ENCODE measurements around the gene LGI4.
A peak's percentile ranks its signal among the peaks of the same experiment; 100 is the strongest.
"Not testable (repeated sequence)": the region's sequence is repeated elsewhere in the genome, so short reads cannot be mapped to it uniquely, and the experiment has no call there.

LGI4 gene

DNA sequence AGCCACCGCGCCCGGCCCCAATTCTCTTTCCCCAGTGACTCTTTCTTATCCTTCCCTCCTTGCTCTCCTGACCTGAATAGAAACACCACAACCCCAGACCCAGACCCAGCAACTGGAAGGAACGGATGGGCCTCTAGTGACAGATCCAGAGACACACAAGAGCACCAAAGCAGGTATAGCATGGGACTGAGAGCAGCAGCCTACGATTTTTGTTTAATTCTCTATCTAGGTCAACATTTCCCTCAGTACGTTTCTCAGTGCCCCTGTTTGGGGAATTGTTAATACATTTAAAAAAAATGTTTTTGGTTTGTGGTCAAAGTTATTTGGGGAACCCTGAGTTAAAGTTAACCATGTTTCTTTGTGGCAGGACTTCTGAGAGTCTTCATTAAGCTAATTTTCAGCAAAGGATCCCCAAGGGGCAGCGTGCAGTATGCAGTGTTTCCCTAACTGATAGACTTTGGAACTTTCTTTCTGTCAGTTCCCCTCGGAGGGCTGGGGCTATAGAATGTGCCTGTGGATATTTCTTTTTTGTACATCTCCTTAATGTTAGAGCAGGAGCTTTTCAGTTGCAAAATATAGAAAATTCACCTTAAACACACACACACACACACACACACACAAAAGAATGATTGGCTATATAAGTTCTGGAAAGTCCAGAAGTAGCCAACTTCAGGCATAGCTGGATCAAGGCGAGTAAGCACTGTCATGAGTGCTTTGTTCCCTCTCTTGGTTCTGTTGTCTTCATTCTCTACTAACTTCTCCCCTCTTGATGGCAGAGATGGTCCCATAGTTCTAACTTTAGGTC, 26.0 kb upstream of the LGI4 start:
- no peak for DNase-seq (ENCODE audit: low read depth)

DNA sequence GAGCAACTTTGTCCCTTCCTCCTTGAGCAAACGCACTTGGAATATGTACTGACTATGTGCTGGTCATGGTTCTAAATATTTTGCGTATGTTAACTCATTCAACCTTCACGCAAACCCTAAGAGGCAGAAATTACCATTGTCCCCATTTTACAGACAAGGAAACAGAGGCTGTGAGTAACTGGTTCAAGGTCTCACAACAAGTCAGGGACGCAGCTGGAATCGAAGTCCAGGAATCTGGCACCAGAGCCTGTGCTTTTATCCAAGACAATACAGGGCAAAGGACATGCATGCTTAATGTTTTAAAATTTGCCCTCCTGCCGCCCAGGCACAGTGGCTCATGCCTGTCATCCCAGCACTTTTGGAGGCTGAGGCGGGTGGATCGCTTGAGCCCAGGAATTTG, 24.7 kb upstream of the LGI4 start:
- DNase-seq (ENCODE audit: low read depth): no peak

DNA sequence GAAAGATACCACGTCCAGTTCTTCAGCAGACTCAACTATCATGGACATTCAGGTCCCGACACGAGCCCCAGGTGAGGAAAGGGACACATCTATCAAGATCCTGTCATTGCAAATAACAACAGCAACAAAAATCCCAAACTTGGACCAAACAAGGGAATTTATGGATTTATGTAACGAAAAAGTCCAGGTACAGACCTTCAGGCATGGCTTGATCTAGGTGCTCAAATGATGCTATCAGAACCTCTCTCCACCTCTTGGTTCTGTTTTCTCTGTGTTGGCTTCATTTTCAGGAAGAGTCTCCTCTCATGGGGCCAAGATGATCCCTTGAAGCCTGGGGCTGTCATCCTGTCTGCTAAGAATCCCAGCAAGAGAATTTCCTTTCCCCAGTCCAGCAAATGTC, 22.6 kb upstream of the LGI4 start:
- no peak for DNase-seq (ENCODE audit: low read depth)

DNA sequence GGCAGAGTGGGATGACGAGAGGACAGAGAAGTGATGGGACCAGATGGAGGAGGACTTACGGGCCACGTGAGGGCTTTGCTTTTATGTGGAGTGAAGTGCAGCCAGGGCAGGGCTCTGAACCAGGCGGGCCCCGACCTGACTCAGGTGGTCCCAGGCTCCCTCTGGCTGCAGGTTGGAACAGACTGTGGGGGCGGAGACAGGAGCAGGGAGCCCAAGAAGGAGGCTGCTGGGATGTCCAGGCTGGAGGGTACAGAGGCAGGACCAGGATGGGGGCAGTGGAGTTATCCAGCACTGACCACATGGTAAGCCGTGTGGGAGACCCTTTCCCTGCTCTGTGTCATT, 21.8 kb upstream of the LGI4 start:
- no peak for DNase-seq (ENCODE audit: low read depth)

DNA sequence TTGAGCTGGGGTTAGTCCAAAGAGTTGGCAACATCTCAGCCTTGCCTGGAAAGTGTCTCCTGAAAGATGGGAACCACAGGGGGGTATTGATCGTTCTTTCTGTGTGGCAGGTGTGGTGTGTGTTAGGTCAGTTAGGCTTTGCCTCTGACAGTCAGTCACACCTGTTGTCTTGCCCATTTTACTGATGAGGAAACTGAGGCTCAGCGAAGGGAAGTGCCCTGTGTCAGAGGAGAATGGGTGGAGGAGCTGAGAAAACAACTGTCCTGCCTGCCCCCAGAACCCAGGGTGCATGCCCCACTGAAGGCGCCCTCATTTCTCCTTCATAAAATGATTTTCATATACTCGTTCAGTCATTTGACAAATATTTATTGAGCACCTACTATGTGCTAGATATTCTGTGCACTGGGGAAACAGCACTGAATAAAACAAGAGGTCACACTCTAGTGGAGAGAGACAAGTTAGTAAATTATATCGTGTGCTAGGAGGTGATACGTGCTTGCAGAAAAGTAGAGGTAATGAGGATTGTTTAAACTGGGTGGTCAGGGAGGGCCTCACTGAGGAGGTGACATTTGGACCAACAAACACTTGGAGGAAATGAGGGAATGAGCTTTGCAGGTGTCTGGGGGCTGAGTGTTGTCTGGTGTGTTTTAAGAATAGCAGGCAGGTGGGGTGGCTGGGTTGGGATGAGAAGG, 21.3 kb upstream of the LGI4 start:
- no peak for DNase-seq (ENCODE audit: low read depth)

DNA sequence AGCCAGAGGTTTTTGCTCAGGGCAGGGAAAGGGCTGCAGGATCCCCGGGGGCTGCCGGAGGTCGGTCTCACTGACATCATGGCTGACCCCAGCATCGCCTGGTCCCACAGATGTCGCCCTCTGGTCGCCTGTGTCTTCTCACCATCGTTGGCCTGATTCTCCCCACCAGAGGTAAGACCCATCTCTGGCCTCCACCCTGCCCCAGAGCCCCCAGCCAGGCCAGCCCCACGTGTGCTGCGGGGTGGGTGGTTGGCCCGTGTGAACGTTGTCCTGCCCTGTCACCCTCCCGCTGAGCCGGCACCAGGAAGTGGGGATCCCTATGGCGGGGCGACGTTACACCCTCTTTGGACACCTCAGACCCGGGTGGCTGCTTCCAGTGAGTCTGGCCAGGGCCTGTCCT, 20.6 kb upstream of the LGI4 start:
- DNase-seq (ENCODE audit: low read depth): no peak

DNA sequence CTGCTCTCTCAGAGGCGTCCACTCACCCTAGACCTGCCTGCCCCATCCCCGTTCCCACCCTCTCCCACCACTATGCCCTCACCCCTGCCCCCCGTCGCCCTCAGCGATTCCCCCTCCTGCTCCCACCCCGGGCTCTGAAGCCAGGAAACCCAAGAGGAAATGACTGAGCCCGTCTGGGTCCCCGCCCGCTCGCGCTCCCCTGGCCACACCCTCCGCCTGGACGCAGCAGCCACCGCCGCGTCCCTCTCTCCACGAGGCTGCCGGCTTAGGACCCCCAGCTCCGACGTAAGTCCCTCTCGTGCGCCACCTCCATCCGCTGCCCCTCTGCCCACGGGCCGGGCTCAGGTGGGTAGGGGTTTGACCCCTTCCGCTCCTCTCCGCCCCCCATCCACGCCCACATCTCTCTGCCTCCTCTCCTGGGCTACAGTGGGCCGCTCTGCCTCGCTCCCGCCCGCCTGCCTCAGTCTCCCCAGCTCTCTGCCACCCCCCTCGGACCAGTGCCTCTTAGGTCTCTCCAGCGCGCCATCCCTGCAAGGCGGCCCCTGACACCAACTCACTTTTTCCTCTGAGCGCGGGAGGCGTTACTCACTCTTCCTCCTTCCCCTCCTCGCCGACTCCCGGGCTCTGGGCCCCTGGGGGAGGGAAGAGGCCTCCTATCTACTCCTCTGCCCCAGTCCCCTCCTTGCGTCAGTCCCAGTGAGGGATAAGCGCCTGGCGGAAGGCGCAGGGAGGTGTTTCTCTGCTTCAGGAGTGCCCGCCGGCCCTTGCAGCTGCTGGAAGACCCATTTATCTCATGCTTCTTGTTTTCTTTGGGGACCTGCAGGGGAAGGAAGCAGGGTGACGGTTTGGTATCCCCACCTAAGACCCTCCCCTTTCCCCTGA, 19.9 kb upstream of the LGI4 start, which contains the start of gene FXYD5:
FXYD5 (plus strand) TSS at position 211 of the 882 bp plus-strand sequence. CDS start 816 bp downstream, outside the sequence.
- DNase-seq (ENCODE audit: low read depth): peak; percentile 78

DNA sequence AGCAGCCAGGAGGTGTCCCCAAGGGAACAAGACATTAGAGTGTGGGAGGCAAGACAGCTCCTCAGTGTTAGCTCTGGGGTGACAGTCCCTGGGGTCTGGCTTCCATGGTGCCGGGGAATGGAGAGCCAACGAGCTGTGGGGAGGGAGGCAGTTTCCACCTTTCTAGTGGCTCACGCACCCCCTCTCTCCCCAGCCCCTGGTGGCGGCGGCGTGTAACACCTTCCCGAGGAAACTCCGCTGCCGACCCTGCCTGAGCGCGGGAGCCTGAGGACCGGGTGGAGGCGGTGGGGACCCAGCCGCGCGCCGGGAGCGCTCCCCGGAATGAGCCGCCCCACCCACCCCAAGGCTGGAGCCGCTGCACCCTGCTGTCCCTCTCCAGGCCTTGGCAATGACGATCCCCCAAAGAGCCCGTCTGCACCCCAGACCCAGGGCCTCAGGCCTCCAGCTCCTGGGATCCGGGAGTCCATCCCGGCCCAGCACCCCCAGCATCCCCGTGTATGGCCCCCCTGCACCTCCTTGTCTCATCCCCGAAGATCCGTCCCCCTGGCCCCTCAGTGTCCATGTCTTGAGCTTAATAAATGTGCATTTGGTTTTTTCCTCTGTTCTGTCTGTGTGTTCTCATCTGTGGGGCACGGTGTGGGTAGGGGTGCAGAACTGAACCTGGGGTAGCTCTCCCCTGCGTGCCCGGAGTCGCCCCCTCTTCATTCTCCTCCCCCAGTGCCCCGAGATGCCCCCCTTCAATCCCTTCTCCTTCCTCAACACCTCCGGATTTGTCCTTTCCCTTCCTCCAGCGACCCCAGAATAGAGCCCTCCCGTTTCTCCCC, 19.1 kb upstream of the LGI4 start:
- peak; percentile 67 for DNase-seq (ENCODE audit: low read depth)

DNA sequence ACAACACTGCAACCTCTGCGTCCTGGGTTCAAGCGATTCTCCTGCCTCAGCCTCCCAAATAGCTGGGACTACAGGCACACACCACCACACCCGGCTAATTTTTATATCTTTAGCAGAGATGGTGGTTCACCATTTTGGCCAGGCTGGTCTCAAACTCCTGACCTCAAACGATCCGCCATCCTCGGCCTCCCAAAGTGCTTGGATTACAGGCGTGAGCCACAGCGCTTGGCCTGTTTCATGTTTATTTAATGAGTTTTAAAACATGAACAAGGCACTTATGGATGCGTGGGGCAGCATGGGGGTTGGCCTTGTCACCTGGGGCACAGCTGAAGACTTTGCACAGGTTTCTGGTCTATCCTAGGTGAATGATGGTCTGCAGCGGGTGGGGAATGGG, 18.3 kb upstream of the LGI4 start:
- DNase-seq (ENCODE audit: low read depth): not testable (repeated sequence)

DNA sequence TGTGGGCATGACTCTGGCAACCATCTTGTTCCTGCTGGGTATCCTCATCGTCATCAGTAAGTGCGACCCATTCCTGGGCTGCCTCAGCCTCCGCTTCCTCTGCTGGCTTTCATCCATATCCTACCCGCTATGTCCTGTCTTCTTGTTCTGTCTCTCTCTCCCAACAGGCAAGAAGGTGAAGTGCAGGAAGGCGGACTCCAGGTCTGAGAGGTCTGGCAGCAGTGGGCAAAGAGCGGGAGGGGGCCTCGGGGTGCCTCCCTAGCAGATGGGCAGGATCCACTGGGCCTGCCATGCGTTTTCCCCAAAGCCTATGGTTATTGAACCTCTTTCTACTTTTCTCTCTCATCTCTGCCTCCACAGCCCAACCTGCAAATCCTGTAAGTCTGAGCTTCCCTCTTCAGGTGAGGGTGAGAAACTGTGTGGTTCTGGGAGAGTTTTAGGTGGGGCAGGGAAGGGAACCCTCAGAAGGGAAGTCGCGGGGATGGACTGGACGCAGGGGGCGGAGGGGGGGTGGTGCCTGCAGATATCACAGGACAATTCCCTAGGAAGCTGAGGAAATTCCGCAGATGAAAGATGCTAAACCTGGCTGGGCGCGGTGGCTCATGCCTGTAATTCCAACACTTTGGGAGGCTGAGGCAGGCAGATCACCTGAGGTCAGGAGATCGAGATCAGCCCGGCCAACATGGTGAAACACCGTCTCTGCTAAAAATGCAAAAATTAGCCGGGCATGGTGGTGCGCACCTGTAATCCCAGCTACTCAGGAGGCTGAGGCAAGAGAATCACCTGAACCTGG, 16.6 kb upstream of the LGI4 start:
- no peak for DNase-seq (ENCODE audit: low read depth)

DNA sequence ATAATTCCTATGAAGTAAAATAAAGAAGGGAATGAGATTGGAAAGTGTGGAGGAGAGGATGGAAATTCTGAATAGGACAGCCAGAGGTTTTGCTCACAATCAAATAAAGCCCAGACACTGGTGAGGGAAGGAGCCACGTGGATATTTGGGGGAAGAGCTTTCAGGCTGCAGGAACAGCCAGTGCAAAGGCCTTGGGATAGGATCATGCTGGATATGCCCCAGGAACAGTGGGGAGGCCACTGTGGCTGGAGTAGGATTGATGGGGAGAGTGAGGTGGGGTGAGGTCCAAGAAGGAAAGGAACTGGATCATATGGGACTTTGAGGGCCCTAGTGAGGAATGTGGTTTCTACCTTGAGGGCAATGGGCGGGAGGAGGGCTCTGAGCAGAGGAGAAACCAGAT, 15.6 kb upstream of the LGI4 start:
- no peak for DNase-seq (ENCODE audit: low read depth)

DNA sequence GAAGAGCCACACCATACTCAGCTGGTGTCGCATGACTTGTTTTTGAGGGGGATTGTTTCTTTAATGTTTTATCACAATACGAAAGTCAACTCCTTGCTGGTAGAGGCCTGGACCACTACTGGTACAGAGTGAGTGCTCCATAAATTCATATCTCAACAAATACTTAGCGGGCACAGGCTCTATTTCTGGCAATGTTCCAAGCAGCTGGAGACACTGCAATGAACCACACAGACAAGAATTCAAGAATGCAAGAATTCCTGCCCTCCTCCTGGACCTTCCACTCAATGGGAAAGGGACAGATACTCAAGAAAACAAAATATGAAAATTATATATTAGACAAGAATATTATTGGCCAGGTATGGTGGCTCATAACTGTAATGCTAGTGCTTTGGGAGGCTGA, 14.6 kb upstream of the LGI4 start:
- no peak for DNase-seq (ENCODE audit: low read depth)

DNA sequence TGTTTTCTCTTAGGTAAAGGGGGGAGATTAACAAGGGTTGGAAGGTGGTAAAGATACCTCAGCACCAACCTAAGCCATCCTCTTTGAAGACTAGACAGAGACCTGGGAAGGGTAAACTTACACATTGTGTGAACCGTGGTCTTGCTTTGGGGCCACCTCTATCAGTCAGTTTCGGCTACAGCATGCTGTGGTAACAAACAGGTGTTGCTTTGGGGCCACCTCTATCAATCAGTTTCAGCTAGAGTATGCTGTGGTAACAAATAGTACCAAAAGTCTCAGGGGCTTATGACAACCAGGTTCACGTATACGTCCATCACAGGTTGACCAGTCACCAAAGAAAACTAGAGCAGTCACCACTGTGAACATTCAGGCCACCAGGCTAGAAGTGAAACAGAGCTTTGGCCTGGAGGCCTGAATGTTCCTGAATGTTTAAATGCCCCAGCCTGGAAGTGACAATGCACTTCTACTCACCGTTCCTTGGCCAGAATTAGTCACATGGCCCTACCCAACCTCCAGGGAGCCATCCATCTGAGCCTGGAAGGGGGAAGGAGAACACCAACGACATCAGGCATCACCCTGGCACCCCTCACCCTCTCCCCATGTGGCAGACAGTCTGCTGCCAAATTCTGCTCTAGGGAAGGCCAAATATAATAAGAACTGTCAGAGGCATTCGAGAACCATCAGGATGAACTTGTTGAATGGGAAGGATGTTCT, 12.0 kb upstream of the LGI4 start:
- no peak for DNase-seq (ENCODE audit: low read depth)

DNA sequence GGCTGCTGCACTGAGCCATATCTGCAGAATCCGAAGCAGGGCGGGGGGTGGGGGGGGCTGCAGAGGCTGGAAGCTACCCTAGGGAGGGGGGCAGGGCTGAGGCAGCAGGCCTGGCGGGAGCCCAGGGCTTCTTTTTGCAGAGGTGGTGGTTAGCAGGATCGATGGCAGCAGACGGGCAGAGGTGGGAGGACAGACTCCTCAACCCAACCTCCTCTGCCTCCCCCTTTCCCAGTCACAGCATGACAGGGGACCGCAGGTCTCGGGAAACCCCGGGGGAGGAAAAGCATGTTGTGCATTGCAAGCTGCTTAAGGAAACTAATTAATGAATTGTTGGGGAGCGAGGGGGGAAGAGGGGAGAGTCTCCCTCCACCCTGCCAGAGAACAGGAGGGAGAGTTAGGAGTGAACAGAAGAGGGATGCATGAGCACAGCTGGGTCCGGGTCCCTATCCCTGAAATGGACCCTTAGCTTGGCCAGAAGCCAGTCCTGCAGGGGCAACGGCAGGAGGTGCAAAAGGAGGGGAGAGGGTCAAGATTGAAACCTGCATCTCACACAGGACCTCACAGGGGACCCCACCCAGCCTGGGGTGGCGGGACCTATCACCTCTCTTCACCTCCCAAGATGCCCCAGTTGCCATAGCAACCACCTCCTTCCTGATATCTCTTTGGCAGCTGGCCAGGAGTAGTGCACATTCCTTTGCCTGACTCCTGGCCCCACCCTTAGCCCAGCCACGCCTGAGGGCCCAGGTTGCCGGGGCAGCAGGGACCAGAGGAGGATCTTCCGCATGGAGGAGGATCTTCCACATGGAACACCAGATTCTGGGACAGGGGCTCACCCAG, 10.0 kb upstream of the LGI4 start:
- no peak for DNase-seq (ENCODE audit: low read depth)

DNA sequence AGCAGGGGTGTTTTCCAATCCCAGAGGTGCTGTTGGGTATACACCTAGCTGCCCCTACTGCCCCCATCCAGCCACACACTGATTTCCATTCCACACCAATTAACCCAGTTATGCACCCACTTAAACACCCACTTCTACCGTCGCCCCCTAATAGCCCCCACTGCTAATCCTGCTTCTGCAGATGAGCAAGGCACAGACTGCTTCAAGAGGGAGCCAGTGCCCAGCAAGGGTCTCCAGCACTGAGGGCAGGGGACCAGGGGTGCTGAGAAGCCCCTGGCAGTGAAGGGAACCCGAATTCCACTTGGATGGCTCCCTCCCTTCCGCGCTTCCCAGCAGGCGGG, 9.4 kb upstream of the LGI4 start:
- no peak for DNase-seq (ENCODE audit: low read depth)

DNA sequence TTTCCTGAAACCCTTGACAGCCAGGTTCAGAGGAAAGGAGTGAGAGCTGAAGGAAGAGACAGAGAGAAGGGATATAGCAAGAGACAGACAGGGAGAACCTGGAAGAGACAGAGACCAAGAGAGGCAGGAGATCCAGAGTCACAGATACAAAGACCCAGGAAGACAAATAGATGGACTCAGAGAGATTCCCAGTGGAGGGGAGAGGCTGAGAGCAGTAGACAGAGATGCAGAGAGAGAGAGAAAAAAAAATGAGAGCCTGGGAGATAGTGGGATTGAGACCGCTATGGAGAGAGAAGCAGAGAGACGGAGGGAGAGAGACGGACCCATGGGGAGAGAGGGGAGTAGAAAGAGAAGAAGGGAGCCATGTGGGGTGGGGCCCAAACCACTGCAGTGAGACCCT, 9.0 kb upstream of the LGI4 start:
- DNase-seq (ENCODE audit: low read depth): no peak

DNA sequence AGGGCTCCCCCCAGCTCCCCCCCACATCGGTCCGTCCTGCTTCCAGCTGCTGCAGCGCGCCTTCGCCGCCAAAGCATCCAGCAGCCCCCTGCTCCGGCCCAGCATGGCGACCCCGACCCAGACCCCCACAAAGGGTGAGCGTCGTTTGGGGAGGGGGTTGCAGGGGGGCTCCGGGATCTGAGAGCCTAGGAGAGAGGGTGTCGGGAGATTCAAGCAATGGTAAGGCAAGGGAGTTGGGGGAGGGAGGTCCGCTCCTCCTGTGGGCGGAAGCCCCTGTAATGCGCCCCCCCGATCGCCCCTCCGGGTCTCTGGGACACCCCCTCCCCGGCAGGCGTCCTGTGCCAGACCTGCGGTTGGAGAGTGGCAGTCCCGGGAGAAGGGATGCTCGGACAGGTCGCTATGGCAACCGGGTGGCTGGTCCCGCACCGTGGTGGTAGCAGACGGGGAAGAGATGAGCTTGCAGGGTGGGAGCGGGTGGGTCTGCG, 8.4 kb upstream of the LGI4 start, which contains the start of gene FXYD7:
FXYD7 (plus strand) TSS at position 25 of the 485 bp plus-strand sequence; CDS start at position 104, 79 bp downstream.
- no peak for DNase-seq (ENCODE audit: low read depth)

DNA sequence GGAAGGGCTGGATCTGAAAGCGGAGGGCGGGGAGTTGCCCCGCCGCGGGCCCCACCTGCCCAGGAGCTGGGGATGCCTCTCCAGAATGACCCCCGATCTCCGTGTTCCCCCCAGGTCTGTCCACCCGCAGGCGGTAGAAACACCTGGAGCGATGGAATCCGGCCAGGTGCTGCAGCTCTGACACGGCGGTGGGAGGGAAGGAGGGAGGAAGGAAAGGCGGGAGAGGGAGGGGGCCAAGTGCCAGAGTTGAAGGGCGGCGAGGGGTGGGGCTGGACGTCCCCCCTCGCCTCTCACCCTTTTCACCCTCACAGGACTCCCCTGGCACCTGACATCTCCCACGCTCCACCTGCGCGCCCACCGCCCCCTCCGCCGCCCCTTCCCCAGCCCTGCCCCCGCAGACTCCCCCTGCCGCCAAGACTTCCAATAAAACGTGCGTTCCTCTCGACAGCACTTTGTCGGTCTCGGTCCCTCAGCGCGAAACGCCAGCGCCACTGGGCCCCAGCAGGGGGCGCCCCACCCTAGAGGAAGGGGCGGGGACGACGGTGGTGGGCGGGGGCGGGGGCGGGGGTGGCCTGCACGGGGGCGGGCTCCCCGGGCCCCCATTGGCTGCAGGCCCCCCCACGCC, 7.9 kb upstream of the LGI4 start:
- DNase-seq (ENCODE audit: low read depth): peak; percentile 50
